ENCODE results near the gene PDPN.
"Not testable (repeated sequence)": the region's sequence is repeated elsewhere in the genome, so short reads cannot be mapped to it uniquely, and the experiment has no call there.

Gene PDPN

DNA sequence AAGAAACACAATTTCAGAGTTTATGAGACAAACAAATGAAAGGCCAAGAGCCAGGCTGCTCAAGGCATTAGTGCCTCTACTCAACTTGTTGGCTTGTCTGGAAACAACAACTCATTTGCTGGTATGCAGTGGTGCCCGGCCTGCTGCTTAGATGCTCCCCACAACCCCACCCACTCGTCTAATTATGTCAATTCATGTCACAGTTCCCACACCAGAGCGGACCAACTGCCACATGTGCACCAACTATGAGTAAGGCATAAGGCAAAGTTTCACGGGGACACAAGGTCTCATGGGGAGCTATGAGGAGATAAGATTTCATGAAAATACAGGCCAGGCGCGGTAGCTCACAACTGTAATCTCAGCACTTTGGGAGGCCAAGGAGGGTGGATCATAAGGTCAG, 35.4 kb upstream of the PDPN start:
- no CpG with 5 or more reads among the region's 6 CpGs for WGBS (ENCODE audit: insufficient coverage, insufficient read length)
- no peak for DNase-seq (ENCODE audit: low read depth, low spot score)
- Histone ChIP-seq H3K4me1 (ENCODE audit: control insufficient read depth, insufficient read depth, low read length) (no peaks in the 10 kb centered on the region), H3K36me3 (ENCODE audit: control insufficient read depth, insufficient read depth, low read length) (no peaks in the 10 kb centered on the region), H3K27ac (ENCODE audit: low read length) (no peak overlapping the region), H3K4me3 (ENCODE audit: low read length) (no peak overlapping the region), H3K9me3 (ENCODE audit: control insufficient read depth, insufficient read depth, low read length) (no peaks in the 10 kb centered on the region), H3K27me3 (ENCODE audit: control insufficient read depth, insufficient read depth, low read length) (no peaks in the 10 kb centered on the region)

DNA sequence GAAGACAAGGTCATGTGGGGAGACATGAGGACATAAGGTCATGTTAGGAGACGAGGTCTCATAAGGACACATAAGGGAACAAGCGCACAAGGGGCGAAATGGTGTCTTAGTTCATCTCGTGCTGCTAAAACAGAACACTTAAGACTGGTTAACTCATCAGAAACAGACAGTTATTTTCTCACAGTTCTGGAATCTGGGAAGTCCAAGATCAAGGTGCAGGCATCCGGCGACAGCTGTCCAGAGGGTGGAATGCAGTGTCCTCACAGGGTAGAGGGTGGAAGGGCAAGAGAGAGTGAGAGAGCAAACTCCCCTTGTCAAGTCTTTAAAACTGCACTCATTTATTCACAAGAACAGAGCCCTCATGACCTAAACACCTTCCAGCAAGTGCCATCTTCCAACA, 34.6 kb upstream of the PDPN start:
- Histone ChIP-seq H3K27ac (ENCODE audit: low read length) (no peak overlapping the region), H3K36me3 (ENCODE audit: control insufficient read depth, insufficient read depth, low read length) (no peaks in the 10 kb centered on the region), H3K27me3 (ENCODE audit: control insufficient read depth, insufficient read depth, low read length) (no peaks in the 10 kb centered on the region), H3K4me1 (ENCODE audit: control insufficient read depth, insufficient read depth, low read length) (no peaks in the 10 kb centered on the region), H3K4me3 (ENCODE audit: low read length) (no peak overlapping the region), H3K9me3 (ENCODE audit: control insufficient read depth, insufficient read depth, low read length) (no peaks in the 10 kb centered on the region)
- WGBS (ENCODE audit: insufficient coverage, insufficient read length), result no CpG with 5 or more reads among the region's 6 CpGs
- DNase-seq (ENCODE audit: low read depth, low spot score), result no peak

DNA sequence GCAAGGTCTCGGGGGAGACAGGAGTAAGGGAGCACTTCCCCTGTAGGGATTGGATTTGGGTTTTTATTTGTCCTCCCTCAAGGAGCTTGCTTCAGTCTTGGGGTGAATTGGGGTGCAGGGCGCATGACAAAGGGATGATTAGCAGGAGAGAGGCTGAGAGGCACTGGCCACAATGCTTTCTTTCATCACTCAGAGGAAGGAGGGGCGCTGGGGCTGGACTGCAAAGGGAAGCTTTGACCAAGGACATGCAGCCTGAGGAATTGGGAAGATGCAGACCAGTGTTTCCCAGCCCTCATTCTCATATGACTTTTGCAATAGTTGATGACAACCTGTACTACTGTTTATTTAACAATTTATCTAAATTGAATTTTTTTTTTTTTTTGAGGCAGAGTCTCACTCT, 34.1 kb upstream of the PDPN start:
- Histone ChIP-seq H3K27me3 (ENCODE audit: control insufficient read depth, insufficient read depth, low read length) (no peaks in the 10 kb centered on the region), H3K9me3 (ENCODE audit: control insufficient read depth, insufficient read depth, low read length) (no peaks in the 10 kb centered on the region), H3K4me3 (ENCODE audit: low read length) (no peak overlapping the region), H3K36me3 (ENCODE audit: control insufficient read depth, insufficient read depth, low read length) (no peaks in the 10 kb centered on the region), H3K27ac (ENCODE audit: low read length) (no peak overlapping the region), H3K4me1 (ENCODE audit: control insufficient read depth, insufficient read depth, low read length) (no peaks in the 10 kb centered on the region)
- DNase-seq (ENCODE audit: low read depth, low spot score), result no peak
- no CpG with 5 or more reads among the region's 3 CpGs for WGBS (ENCODE audit: insufficient coverage, insufficient read length)

DNA sequence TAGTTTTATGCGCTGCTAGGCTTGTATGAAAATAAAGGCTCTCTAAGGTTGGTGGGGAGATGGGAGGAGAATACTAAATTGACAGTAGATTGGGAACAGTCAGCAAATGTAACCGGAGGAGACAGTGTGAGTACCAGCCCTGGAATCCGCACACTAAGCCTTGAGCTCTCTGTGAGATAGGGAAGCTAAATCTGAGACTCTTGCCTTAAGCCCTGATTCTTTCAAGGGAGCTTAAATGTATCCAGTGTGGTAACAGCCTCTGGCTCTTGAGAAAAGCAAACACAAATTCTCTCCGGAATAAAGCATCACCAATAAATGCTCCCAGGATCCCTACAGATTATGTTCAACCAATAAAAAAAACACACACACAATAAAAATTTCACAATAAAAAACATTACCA, 33.0 kb upstream of the PDPN start:
- no peaks in the 10 kb centered on the region for H3K4me1 ChIP-seq (ENCODE audit: control insufficient read depth, insufficient read depth, low read length)
- no peak overlapping the region for H3K27ac ChIP-seq (ENCODE audit: low read length)
- no CpG with 5 or more reads among the region's 4 CpGs for WGBS (ENCODE audit: insufficient coverage, insufficient read length)
- no peaks in the 10 kb centered on the region for H3K36me3 ChIP-seq (ENCODE audit: control insufficient read depth, insufficient read depth, low read length)
- H3K9me3 ChIP-seq (ENCODE audit: control insufficient read depth, insufficient read depth, low read length), result no peaks in the 10 kb centered on the region
- no peaks in the 10 kb centered on the region for H3K27me3 ChIP-seq (ENCODE audit: control insufficient read depth, insufficient read depth, low read length)
- H3K4me3 ChIP-seq (ENCODE audit: low read length), result no peak overlapping the region
- no peak for DNase-seq (ENCODE audit: low read depth, low spot score)

DNA sequence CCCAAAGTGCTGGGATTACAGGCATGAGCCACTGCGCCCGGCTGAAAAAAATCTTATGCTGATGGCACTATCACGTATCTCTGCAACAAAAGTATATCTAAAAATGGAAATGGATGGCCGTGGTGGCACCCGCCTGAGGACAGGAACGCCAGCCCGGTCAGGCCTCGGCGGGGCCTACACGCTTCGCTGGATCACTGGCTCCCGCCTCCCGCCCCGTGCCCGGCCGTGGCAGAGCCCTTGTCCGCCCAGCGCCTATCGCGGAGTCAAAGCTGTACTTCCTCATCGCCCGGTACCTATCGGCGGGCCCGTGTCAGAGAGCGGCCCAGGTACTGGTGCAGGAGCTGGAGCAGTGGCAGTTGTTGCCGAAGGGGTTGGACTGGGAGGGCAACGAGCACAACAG, 28.8 kb upstream of the PDPN start:
- H3K4me1 ChIP-seq (ENCODE audit: control insufficient read depth, insufficient read depth, low read length), result no peaks in the 10 kb centered on the region
- no peaks in the 10 kb centered on the region for H3K27me3 ChIP-seq (ENCODE audit: control insufficient read depth, insufficient read depth, low read length)
- WGBS (ENCODE audit: insufficient coverage, insufficient read length), result no CpG with 5 or more reads among the region's 28 CpGs
- DNase-seq (ENCODE audit: low read depth, low spot score), result no peak
- no peak overlapping the region for H3K27ac ChIP-seq (ENCODE audit: low read length)
- H3K9me3 ChIP-seq (ENCODE audit: control insufficient read depth, insufficient read depth, low read length), result no peaks in the 10 kb centered on the region
- H3K36me3 ChIP-seq (ENCODE audit: control insufficient read depth, insufficient read depth, low read length), result no peaks in the 10 kb centered on the region
- H3K4me3 ChIP-seq (ENCODE audit: low read length), result no peak overlapping the region

DNA sequence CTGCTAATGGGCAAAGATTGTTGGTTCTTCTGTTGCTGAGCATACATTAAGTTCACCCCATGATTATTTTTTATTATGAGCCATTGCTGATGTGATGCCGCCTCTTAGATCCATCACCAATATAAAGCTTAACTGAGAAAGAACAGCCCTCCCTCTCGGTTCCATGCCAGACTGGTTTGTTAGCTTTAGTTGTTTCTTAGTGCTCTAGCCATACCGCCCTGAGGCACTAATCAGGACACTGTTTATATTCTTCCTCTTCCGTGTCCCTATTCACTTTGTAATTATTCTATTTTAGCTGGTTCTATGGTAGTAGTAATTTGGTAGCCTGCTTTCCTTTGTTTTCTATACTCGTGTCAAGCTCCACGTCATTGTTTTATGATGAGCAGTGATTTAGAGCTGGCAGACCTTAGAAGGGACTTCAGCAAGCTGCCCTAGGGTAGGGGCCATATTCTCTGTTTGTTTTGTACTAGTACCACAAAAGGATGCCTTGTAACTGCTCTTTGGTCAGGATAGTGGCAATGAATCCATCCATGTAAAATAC, 27.3 kb upstream of the PDPN start:
- DNase-seq (ENCODE audit: low read depth, low spot score), result no peak
- H3K27me3 ChIP-seq (ENCODE audit: control insufficient read depth, insufficient read depth, low read length), result no peaks in the 10 kb centered on the region
- no peaks in the 10 kb centered on the region for H3K9me3 ChIP-seq (ENCODE audit: control insufficient read depth, insufficient read depth, low read length)
- H3K4me1 ChIP-seq (ENCODE audit: control insufficient read depth, insufficient read depth, low read length), result no peaks in the 10 kb centered on the region
- no peaks in the 10 kb centered on the region for H3K36me3 ChIP-seq (ENCODE audit: control insufficient read depth, insufficient read depth, low read length)
- no peak overlapping the region for H3K4me3 ChIP-seq (ENCODE audit: low read length)
- H3K27ac ChIP-seq (ENCODE audit: low read length), result no peak overlapping the region
- WGBS (ENCODE audit: insufficient coverage, insufficient read length), result no CpG with 5 or more reads among the region's 6 CpGs

DNA sequence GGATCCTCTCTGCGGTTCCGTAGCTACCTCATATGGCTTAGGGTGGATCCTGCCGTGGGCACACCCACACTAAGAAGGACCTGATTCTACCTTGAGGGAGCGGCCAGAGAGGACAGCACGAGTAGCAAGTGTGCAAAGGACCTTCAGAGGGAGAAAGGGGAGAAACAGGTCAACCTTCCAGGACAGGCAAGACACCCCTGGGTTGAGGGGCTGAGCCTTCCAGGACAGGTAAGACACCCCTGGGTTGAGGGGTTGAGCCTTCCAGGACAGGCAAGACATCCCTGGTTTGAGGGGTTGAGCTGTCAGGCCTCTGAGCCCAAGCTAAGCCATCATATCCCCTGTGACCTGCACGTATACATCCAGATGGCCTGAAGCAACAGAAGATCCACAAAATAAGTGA, 23.1 kb upstream of the PDPN start:
- Histone ChIP-seq H3K9me3 (ENCODE audit: control insufficient read depth, insufficient read depth, low read length) (no peaks in the 10 kb centered on the region), H3K4me3 (ENCODE audit: low read length) (no peak overlapping the region), H3K27ac (ENCODE audit: low read length) (no peak overlapping the region), H3K4me1 (ENCODE audit: control insufficient read depth, insufficient read depth, low read length) (no peaks in the 10 kb centered on the region), H3K36me3 (ENCODE audit: control insufficient read depth, insufficient read depth, low read length) (no peaks in the 10 kb centered on the region), H3K27me3 (ENCODE audit: control insufficient read depth, insufficient read depth, low read length) (no peaks in the 10 kb centered on the region)
- DNase-seq (ENCODE audit: low read depth, low spot score), result no peak
- no CpG with 5 or more reads among the region's 6 CpGs for WGBS (ENCODE audit: insufficient coverage, insufficient read length)

DNA sequence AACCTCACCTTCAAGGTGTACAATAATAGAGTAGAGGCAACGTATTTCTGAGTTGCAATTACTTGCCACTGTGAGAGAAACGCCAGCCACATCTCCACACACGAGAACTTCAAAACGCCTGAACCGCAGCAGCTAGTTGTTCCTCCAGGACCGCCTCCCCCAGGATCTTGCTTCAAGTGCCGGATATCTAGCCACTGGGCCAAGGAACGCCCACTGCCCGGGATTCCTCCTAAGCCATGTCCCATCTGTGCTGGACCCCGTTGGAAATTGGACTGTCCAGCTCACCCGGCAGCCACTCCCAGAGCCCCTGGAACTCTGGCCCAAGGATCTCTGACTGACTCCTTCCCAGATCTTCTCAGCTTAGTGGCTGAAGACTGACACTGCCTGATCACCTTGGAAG, 20.7 kb upstream of the PDPN start:
- no CpG with 5 or more reads among the region's 11 CpGs for WGBS (ENCODE audit: insufficient coverage, insufficient read length)
- H3K27me3 ChIP-seq (ENCODE audit: control insufficient read depth, insufficient read depth, low read length); H3K27ac ChIP-seq (ENCODE audit: low read length); H3K9me3 ChIP-seq (ENCODE audit: control insufficient read depth, insufficient read depth, low read length); DNase-seq (ENCODE audit: low read depth, low spot score); H3K4me1 ChIP-seq (ENCODE audit: control insufficient read depth, insufficient read depth, low read length); H3K4me3 ChIP-seq (ENCODE audit: low read length); H3K36me3 ChIP-seq (ENCODE audit: control insufficient read depth, insufficient read depth, low read length): not testable (repeated sequence)

DNA sequence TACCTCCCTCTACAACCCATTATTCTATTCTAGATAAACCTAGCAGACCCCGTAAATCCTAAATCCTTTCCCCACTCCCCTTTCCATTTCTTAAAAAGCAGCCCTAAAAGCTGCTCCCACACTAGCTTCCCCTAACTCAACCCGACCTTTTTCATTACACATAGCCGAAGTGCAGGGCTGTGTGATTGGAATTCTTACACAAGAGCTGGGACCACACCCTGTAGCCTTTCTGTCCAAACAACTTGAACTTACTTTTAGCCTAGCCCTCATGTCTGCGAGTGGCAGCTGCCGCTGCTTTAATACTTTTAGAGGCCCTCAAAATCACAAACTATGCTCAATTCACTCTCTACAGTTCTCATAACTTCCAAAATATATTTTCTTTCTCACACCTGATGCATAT, 19.6 kb upstream of the PDPN start:
- no peaks in the 10 kb centered on the region for H3K27me3 ChIP-seq (ENCODE audit: control insufficient read depth, insufficient read depth, low read length)
- H3K9me3 ChIP-seq (ENCODE audit: control insufficient read depth, insufficient read depth, low read length), result no peaks in the 10 kb centered on the region
- H3K4me1 ChIP-seq (ENCODE audit: control insufficient read depth, insufficient read depth, low read length), result no peaks in the 10 kb centered on the region
- H3K4me3 ChIP-seq (ENCODE audit: low read length), result no peak overlapping the region
- no peak for DNase-seq (ENCODE audit: low read depth, low spot score)
- no peak overlapping the region for H3K27ac ChIP-seq (ENCODE audit: low read length)
- WGBS (ENCODE audit: insufficient coverage, insufficient read length), result 100% methylated on average over 1 of the region's 5 CpGs
- no peaks in the 10 kb centered on the region for H3K36me3 ChIP-seq (ENCODE audit: control insufficient read depth, insufficient read depth, low read length)

DNA sequence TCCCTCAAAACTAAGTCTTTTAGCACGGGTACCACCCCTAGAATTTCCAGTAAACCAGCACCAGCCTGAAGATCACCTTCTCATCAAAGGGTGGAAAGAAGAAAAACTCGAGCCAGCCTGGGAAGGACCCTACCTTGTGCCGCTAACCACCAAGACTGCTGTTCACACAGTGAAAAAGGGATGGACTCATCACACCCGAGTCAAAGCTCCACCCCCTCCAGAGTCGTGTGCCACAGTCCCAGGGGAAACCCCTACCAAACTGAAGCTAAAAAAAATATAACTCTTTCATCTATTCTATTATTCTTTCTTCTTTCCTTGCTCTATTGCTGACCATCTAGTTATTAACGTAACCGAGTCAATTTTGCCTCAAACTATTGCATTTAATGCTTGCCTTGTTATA, 13.2 kb upstream of the PDPN start:
- not testable (repeated sequence) for H3K27ac ChIP-seq (ENCODE audit: low read length); H3K4me3 ChIP-seq (ENCODE audit: low read length); H3K27me3 ChIP-seq (ENCODE audit: control insufficient read depth, insufficient read depth, low read length); H3K36me3 ChIP-seq (ENCODE audit: control insufficient read depth, insufficient read depth, low read length); DNase-seq (ENCODE audit: low read depth, low spot score); H3K9me3 ChIP-seq (ENCODE audit: control insufficient read depth, insufficient read depth, low read length); H3K4me1 ChIP-seq (ENCODE audit: control insufficient read depth, insufficient read depth, low read length)
- WGBS (ENCODE audit: insufficient coverage, insufficient read length), result 100% methylated on average over 2 of the region's 7 CpGs

DNA sequence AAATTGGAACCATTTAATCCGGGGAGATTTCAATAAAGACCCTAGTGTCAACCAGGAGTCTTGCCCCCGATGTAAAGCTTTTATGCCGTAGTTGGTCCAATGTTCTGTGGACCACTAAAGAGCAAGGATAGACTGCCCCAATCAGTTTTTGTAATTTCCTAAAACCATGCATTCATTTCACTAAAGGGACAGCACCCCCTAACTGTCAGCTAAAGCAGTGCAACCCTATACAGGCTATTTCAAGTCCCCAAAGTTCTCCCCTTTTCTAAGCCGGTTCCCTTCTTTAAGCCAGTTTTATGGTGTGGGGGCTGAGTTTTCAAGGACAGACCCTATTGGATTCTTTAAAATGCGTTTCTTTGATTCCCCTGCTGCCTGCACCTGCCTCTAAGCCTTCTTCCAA, 12.7 kb upstream of the PDPN start:
- H3K27me3 ChIP-seq (ENCODE audit: control insufficient read depth, insufficient read depth, low read length), result no peaks in the 10 kb centered on the region
- DNase-seq (ENCODE audit: low read depth, low spot score), result no peak
- no peak overlapping the region for H3K4me3 ChIP-seq (ENCODE audit: low read length)
- no peak overlapping the region for H3K27ac ChIP-seq (ENCODE audit: low read length)
- H3K36me3 ChIP-seq (ENCODE audit: control insufficient read depth, insufficient read depth, low read length), result no peaks in the 10 kb centered on the region
- H3K4me1 ChIP-seq (ENCODE audit: control insufficient read depth, insufficient read depth, low read length), result no peaks in the 10 kb centered on the region
- WGBS (ENCODE audit: insufficient coverage, insufficient read length), result no CpG with 5 or more reads among the region's 5 CpGs
- no peaks in the 10 kb centered on the region for H3K9me3 ChIP-seq (ENCODE audit: control insufficient read depth, insufficient read depth, low read length)
